B cell (primary cell): ENCODE data around the gene GPC2. TPM values are rescaled to one million over a fixed set of nuclear protein-coding genes. Genes with fewer than 3 reads are reported as not detected.

ENCODE experiments used
- polyA plus RNA-seq: library from polyadenylated mRNA; depleted of rRNA; stranded (reverse); fragments of >200 nt; gene quantifications from 2 replicates; pipeline ENCODE4 v1.2.3, GENCODE V29; 2012
- total RNA-seq, 2 donors: library from RNA; stranded (reverse); fragments of 120-200 nt in 1 of 2; gene quantifications; 1 replicate in 1 of 2; 2 replicates in 1 of 2; pipeline versions ENCODE4 v1.2.3 to v1.2.4, GENCODE V29; 2013 to 2022

The GPC2 gene
- total and polyA plus RNA-seq, 2 donors (not counting 1 experiment from before 2014, with no cell fraction given) = 3.9 to 4.1 TPM

Other genes with a start within 250 kb of the GPC2 start
- gene GJC3, start 247.8 kb downstream of the GPC2 start, total RNA-seq = not detected in 2 replicates
- not detected in 2 replicates for gene GJC3, start 247.8 kb downstream of the GPC2 start, polyA plus RNA-seq
- not detected in 2 replicates for gene AZGP1, start 201.3 kb downstream of the GPC2 start, total RNA-seq
- gene AZGP1, start 201.3 kb downstream of the GPC2 start, polyA plus RNA-seq = not detected in 2 replicates
- 89.3 and 97.4 TPM in 2 replicates for gene ZKSCAN1, start 161.8 kb downstream of the GPC2 start, total RNA-seq
- 12.9 and 14.0 TPM in 2 replicates for gene ZKSCAN1, start 161.8 kb downstream of the GPC2 start, polyA plus RNA-seq
- gene ZSCAN21, start 127.6 kb downstream of the GPC2 start, total RNA-seq = 12.9 and 13.2 TPM in 2 replicates
- 6.7 and 8.3 TPM in 2 replicates for gene ZSCAN21, start 127.6 kb downstream of the GPC2 start, polyA plus RNA-seq
- gene ZNF3, start 95.7 kb downstream of the GPC2 start, total RNA-seq = 44.8 and 48.5 TPM in 2 replicates
- gene ZNF3, start 95.7 kb downstream of the GPC2 start, polyA plus RNA-seq = 19.2 and 21.5 TPM in 2 replicates
- 75.1 and 79.6 TPM in 2 replicates for gene COPS6, start 88.4 kb downstream of the GPC2 start, total RNA-seq
- gene COPS6, start 88.4 kb downstream of the GPC2 start, polyA plus RNA-seq = 68.6 and 76.5 TPM in 2 replicates
- gene MCM7, start 76.0 kb downstream of the GPC2 start, total RNA-seq = 147 and 154 TPM in 2 replicates
- gene MCM7, start 76.0 kb downstream of the GPC2 start, polyA plus RNA-seq = 171 and 190 TPM in 2 replicates
- 17.6 and 18.3 TPM in 2 replicates for gene AP4M1, start 75.7 kb downstream of the GPC2 start, total RNA-seq
- gene AP4M1, start 75.7 kb downstream of the GPC2 start, polyA plus RNA-seq = 7.7 and 9.0 TPM in 2 replicates
- 65.2 and 65.8 TPM in 2 replicates for gene TAF6, start 58.0 kb downstream of the GPC2 start, total RNA-seq
- 35.5 and 48.3 TPM in 2 replicates for gene TAF6, start 58.0 kb downstream of the GPC2 start, polyA plus RNA-seq
- 13.9 and 16.8 TPM in 2 replicates for gene CNPY4, start 57.7 kb downstream of the GPC2 start, total RNA-seq
- gene CNPY4, start 57.7 kb downstream of the GPC2 start, polyA plus RNA-seq = 8.0 and 9.0 TPM in 2 replicates
- 4.5 TPM in 2 replicates for gene MBLAC1, start 50.4 kb downstream of the GPC2 start, total RNA-seq
- 1.4 and 1.6 TPM in 2 replicates for gene MBLAC1, start 50.4 kb downstream of the GPC2 start, polyA plus RNA-seq
- 214 TPM in 2 replicates for gene LAMTOR4, start 28.5 kb downstream of the GPC2 start, total RNA-seq
- gene LAMTOR4, start 28.5 kb downstream of the GPC2 start, polyA plus RNA-seq = 393 and 448 TPM in 2 replicates
- gene TRAPPC14, start 18.7 kb downstream of the GPC2 start, total RNA-seq = 71.2 and 75.8 TPM in 2 replicates
- gene TRAPPC14, start 18.7 kb downstream of the GPC2 start, polyA plus RNA-seq = 55.3 and 64.8 TPM in 2 replicates
- 0.44 and 0.74 TPM in 2 replicates for gene GAL3ST4, start 8.8 kb downstream of the GPC2 start, total RNA-seq
- 1.1 and 3.0 TPM in 2 replicates for gene GAL3ST4, start 8.8 kb downstream of the GPC2 start, polyA plus RNA-seq
- gene STAG3, start 537 bp upstream of the GPC2 start, total RNA-seq = 22.0 and 24.8 TPM in 2 replicates
- 10.8 and 33.4 TPM in 2 replicates for gene STAG3, start 537 bp upstream of the GPC2 start, polyA plus RNA-seq
- gene PVRIG, start 42.6 kb upstream of the GPC2 start, total RNA-seq = 51.2 and 51.4 TPM in 2 replicates
- gene PVRIG, start 42.6 kb upstream of the GPC2 start, polyA plus RNA-seq = 6.7 and 16.2 TPM in 2 replicates
- gene SPDYE3, start 130.3 kb upstream of the GPC2 start, total RNA-seq = not detected in 2 replicates
- gene SPDYE3, start 130.3 kb upstream of the GPC2 start, polyA plus RNA-seq = not detected in 2 replicates
- 162 and 174 TPM in 2 replicates for gene PILRB, start 180.7 kb upstream of the GPC2 start, total RNA-seq
- gene PILRB, start 180.7 kb upstream of the GPC2 start, polyA plus RNA-seq = 304 and 391 TPM in 2 replicates
- 9.8 and 10.3 TPM in 2 replicates for gene PILRA, start 196.1 kb upstream of the GPC2 start, total RNA-seq
- 8.4 and 23.0 TPM in 2 replicates for gene PILRA, start 196.1 kb upstream of the GPC2 start, polyA plus RNA-seq